Calu3 (cell line): Measurements from ENCODE around the gene CHRNA4. TPM values are rescaled to one million over a fixed set of nuclear protein-coding genes. Genes with fewer than 3 reads are reported as not detected.

Experiments
- BruUV-seq: library from RNA; stranded (reverse); fragments of 400-500 nt; replicated peaks from 2 replicates; lab custom pipeline; 2021; lab: Mats Ljungman, UMichigan
- CTCF ChIA-PET: fragments of 300-600 bp; sonication (Branson Sonifier 250); formaldehyde crosslinking; loops from one replicate; lab custom pipeline; 2022; ENCODE audit warnings: antibody characterized with exemption; lab: Charles Lee
- DNase-seq: peaks from one replicate; pipeline ENCODE4 v3.0.0; 2022
- H3K27ac Mint-ChIP-seq: one replicate; pipeline ENCODE4 v1.8.0; 2022; ENCODE audit warnings: mixed read lengths; ENCODE audit not compliant: unreplicated experiment
- H3K27me3 Mint-ChIP-seq: one replicate; pipeline ENCODE4 v1.8.0; 2022; ENCODE audit warnings: mixed read lengths; ENCODE audit not compliant: unreplicated experiment
- H3K36me3 Mint-ChIP-seq: one replicate; pipeline ENCODE4 v1.8.0; 2022; ENCODE audit warnings: mild to moderate bottlenecking, moderate library complexity, mixed read lengths; ENCODE audit not compliant: insufficient read depth, unreplicated experiment
- H3K4me1 Mint-ChIP-seq: one replicate; pipeline ENCODE4 v1.8.0; 2022; ENCODE audit warnings: mild to moderate bottlenecking, low read depth, mixed read lengths; ENCODE audit not compliant: unreplicated experiment
- H3K4me3 Mint-ChIP-seq: one replicate; pipeline ENCODE4 v1.8.0; 2022; ENCODE audit warnings: mild to moderate bottlenecking, low read depth, moderate library complexity, mixed read lengths; ENCODE audit not compliant: unreplicated experiment
- H3K9me3 Mint-ChIP-seq: one replicate; pipeline ENCODE4 v1.8.0; 2022; ENCODE audit warnings: low read depth, mixed read lengths; ENCODE audit not compliant: unreplicated experiment
- intact Hi-C: fragments of 100-400 bp; cut with micrococcal nuclease; formaldehyde crosslinking; loops from one replicate; pipeline ENCODE4 v1.10.0; 2022; ENCODE audit not compliant: unreplicated experiment
- total RNA-seq: library from RNA; stranded (reverse); gene quantifications from 2 replicates; pipeline ENCODE4 v1.2.3, GENCODE V29; 2022
- TF ChIP-seq, protein P1 (sequence below): fragments of 200-600 bp; IDR thresholded peaks from one replicate; pipeline ENCODE4 v1.8.0; 2022; ENCODE audit warnings: antibody characterized with exemption; ENCODE audit not compliant: unreplicated experiment

The CHRNA4 gene
- total RNA-seq, 1 experiment from 2014 or later: not detected

DNA sequence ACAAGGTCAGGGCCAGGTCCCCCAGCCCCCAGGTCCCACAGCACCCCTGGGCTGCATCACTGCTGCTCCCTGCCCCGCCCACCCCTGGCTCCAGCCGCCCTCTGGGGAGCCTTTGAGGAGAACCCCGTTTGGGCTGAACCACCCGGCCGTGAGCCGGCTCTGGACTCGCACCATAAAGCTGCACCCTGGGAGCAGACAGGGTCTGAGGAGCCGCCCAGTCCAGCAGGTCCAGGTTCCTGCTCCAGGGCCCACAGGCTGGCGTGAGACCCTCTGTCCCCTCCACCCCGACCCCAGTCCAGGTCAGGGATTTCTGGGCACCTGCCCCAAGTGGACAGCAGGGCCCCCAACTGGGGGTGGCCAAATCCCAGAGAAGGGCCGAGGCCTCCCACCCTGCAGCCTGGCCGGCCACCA lies 8.3 kb downstream of the CHRNA4 start:
- DNase-seq: no peak
- no peaks in the 10 kb centered on the region for H3K4me1 Mint-ChIP-seq
- H3K9me3 Mint-ChIP-seq: peaks cover 6% of the 10 kb centered on the region
- peaks cover 19% of the 10 kb centered on the region for H3K27me3 Mint-ChIP-seq
- TF ChIP-seq, protein P1, sequence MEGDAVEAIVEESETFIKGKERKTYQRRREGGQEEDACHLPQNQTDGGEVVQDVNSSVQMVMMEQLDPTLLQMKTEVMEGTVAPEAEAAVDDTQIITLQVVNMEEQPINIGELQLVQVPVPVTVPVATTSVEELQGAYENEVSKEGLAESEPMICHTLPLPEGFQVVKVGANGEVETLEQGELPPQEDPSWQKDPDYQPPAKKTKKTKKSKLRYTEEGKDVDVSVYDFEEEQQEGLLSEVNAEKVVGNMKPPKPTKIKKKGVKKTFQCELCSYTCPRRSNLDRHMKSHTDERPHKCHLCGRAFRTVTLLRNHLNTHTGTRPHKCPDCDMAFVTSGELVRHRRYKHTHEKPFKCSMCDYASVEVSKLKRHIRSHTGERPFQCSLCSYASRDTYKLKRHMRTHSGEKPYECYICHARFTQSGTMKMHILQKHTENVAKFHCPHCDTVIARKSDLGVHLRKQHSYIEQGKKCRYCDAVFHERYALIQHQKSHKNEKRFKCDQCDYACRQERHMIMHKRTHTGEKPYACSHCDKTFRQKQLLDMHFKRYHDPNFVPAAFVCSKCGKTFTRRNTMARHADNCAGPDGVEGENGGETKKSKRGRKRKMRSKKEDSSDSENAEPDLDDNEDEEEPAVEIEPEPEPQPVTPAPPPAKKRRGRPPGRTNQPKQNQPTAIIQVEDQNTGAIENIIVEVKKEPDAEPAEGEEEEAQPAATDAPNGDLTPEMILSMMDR: no peak
- H3K27ac Mint-ChIP-seq: no peak overlapping the region
- peaks cover 18% of the 10 kb centered on the region for H3K36me3 Mint-ChIP-seq
- intact Hi-C loops: no loop called here
- H3K4me3 Mint-ChIP-seq: no peak overlapping the region
- CTCF ChIA-PET: interaction anchor here (0.6 kb wide), 2 partner anchors 44 to 58 kb away, joined by 4 to 10 read pairs; no protein-coding TSS in a partner anchor
- BruUV-seq: no TSS peak

DNA sequence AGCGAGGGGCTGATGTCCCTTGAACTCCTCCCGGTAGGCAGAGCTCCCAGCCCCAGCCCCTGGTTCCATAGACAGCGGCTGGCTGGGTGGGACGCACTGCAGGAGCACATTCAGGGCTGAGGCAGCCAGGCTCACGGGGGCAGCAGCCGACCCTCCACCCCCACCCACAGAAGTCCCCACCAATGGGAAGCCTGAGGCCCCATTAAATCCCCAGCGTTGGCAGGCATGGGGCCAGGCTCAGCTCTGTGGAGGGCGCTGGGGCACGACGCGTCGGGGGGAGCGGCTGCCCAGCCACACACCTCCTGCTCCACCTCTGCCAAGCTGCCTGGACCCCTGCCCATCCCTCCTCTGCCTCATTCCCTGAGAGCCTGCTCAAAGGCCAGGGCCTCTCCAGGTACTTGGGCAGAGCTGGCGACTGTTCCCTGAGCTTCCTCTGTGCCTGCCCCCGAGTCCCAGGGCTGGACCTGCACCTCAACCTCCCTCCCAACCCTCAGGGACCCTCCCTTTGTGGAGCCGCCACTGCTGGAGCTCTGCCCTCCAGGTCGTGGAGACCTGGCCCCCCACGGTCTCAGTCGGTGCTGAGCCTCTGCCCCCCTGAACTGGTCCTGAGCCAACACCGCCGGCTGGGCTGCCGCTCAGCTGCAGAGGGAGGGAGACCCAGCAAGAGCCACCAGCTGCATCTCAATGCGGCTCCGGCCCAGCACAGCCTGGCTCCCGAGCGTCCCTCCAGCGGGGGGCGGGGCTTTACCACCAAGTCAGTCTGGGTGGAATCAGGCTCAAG lies 9.1 kb downstream of the CHRNA4 start:
- H3K4me1 Mint-ChIP-seq: no peaks in the 10 kb centered on the region
- intact Hi-C loops: no loop called here
- CTCF ChIA-PET: no interaction called here
- DNase-seq: no peak
- no peak overlapping the region for H3K27ac Mint-ChIP-seq
- TF ChIP-seq, protein P1: no peak
- H3K9me3 Mint-ChIP-seq: peaks cover 6% of the 10 kb centered on the region
- H3K27me3 Mint-ChIP-seq: peaks cover 12% of the 10 kb centered on the region
- BruUV-seq: no TSS peak
- H3K4me3 Mint-ChIP-seq: no peak overlapping the region
- H3K36me3 Mint-ChIP-seq: peaks cover 18% of the 10 kb centered on the region

DNA sequence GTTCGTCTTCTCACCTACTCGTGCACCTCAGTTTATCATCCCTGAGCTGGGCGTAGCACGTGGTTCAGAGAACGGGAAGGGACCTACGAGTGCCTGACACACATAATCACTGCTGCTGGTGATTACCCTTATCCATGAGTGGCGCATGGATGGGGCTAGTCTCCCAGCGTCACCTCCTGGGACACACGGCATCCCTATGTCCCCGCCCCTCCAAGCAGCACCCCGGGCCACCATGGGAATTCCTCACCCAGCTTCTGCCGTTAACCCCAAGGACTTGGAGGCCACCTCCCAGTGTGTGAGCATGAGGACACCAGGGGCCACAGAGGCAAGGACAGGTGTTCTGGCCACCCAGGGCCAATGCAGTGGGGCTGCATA lies 9.8 kb downstream of the CHRNA4 start:
- TF ChIP-seq, protein P1: no peak
- peaks cover 19% of the 10 kb centered on the region for H3K27me3 Mint-ChIP-seq
- no peak overlapping the region for H3K27ac Mint-ChIP-seq
- H3K4me3 Mint-ChIP-seq: no peak overlapping the region
- BruUV-seq: no TSS peak
- H3K4me1 Mint-ChIP-seq: no peaks in the 10 kb centered on the region
- intact Hi-C loops: no loop called here
- peaks cover 18% of the 10 kb centered on the region for H3K36me3 Mint-ChIP-seq
- CTCF ChIA-PET: no interaction called here
- DNase-seq: no peak
- H3K9me3 Mint-ChIP-seq: peaks cover 6% of the 10 kb centered on the region

DNA sequence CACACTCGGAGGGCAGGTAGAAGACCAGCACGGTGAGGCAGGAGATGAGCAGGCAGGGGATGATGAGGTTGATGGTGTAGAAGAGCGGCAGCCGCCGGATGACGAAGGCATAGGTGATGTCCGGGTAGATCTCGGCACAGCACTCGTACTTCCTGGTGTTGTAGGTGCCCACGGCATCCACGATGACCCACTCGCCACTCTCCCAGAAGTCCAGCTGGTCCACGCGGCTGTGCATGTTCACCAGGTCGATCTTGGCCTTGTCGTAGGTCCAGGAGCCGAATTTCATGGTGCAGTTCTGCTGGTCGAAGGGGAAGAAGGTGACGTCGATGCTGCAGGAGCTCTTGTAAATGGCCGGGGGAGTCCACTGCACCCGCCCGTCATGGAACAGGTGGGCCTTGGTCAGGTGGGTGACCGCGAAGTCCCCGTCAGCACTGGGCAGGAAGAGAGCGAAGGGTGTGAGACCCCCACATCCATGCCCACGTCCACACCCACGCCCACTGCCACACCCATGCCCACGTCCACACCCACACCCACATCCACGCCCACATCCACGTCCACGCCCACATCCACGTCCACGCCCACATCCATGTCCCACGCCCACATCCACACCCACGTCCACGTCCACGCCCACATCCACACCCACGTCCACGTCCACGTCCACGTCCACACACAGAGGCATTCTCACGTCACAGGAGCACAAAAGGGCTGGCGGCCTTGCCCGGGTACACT lies 10.4 kb downstream of the CHRNA4 start:
- TF ChIP-seq, protein P1: no peak
- BruUV-seq: no TSS peak

More for the DNA sequence above, 10.4 kb downstream of the CHRNA4 start:
- H3K4me1 Mint-ChIP-seq: no peaks in the 10 kb centered on the region
- peaks cover 6% of the 10 kb centered on the region for H3K9me3 Mint-ChIP-seq
- peaks cover 18% of the 10 kb centered on the region for H3K36me3 Mint-ChIP-seq
- DNase-seq: no peak
- CTCF ChIA-PET: no interaction called here
- no peak overlapping the region for H3K27ac Mint-ChIP-seq
- intact Hi-C loops: no loop called here
- peaks cover 25% of the 10 kb centered on the region for H3K27me3 Mint-ChIP-seq
- no peak overlapping the region for H3K4me3 Mint-ChIP-seq
